SK-N-SH (cell line): ENCODE data around the gene IGF1R.

Experiments
- CTCF ChIP-seq: fragments of 200-600 bp; sonication (generic); IDR thresholded peaks from 2 replicates; pipeline ENCODE4 v1.6.1; 2017; ENCODE audit warnings: antibody characterized with exemption, mild to moderate bottlenecking, moderate library complexity
- ELF1 ChIP-seq: IDR thresholded peaks from 2 replicates; pipeline ENCODE4 v1.4.0; 2012
- EP300 ChIP-seq, 2 experiments: IDR thresholded peaks; 2 replicates each; pipeline versions ENCODE4 v1.4.0 to v1.6.1; 2012; ENCODE audit warnings: borderline replicate concordance in 1 of 2, low read depth in 1 of 2, low read length in 1 of 2
- GABPA ChIP-seq: IDR thresholded peaks from 2 replicates; pipeline ENCODE4 v1.4.0; 2012; ENCODE audit warnings: low read depth, mild to moderate bottlenecking
- MAX ChIP-seq: IDR thresholded peaks from 2 replicates; pipeline ENCODE4 v1.4.0; 2012; ENCODE audit warnings: low read depth
- PBX3 ChIP-seq: IDR thresholded peaks from 2 replicates; pipeline ENCODE4; 2012
- POLR2AphosphoS5 ChIP-seq: IDR thresholded peaks from 2 replicates; pipeline ENCODE4 v1.6.1; 2012; ENCODE audit warnings: low read depth, low read length
- REST ChIP-seq: IDR thresholded peaks from 2 replicates; pipeline ENCODE4 v1.6.1; 2012; ENCODE audit warnings: mild to moderate bottlenecking, low read depth, low read length, moderate library complexity
- SMC3 ChIP-seq: IDR thresholded peaks from 2 replicates; pipeline ENCODE4 v1.6.1; 2012; ENCODE audit warnings: low read depth, low read length, improper control_type of control experiment
- TAF1 ChIP-seq: IDR thresholded peaks from 2 replicates; pipeline ENCODE4 v1.6.1; 2012; ENCODE audit warnings: low read depth, mild to moderate bottlenecking, low read length, moderate library complexity, borderline replicate concordance
- USF1 ChIP-seq: IDR thresholded peaks from 2 replicates; pipeline ENCODE4 v1.4.0; 2012; ENCODE audit warnings: low read depth, borderline replicate concordance
- USF2 ChIP-seq: fragments of 150-350 bp; IDR thresholded peaks from 2 replicates; pipeline ENCODE4 v1.6.1; 2017; ENCODE audit warnings: antibody characterized with exemption, low read length, low read depth, borderline replicate concordance
- YY1 ChIP-seq: IDR thresholded peaks from 2 replicates; pipeline ENCODE4 v1.4.0; 2012; ENCODE audit warnings: low read depth, mild to moderate bottlenecking

GRCh38 chr15:98813951-98814350 is 165.6 kb downstream of the IGF1R start:
- TF ChIP-seq GABPA (no peak), POLR2AphosphoS5 (no peak), USF2 (no peak), YY1 (no peak), USF1 (no peak), PBX3 (no peak), REST (no peak), CTCF (no peak), MAX (no peak), SMC3 (no peak), TAF1 (no peak), EP300 (IDR thresholded peaks at IDR 0.05; ENCODE audit: borderline replicate concordance in 1 of 2, low read depth in 1 of 2, low read length in 1 of 2) (no peak), ELF1 (no peak)
